Heart left ventricle (tissue), 16 donors: ENCODE results near the gene UGT1A9. TPM values are rescaled to one million over a fixed set of nuclear protein-coding genes. Genes with fewer than 3 reads are reported as not detected.

Experiments used
- ATAC-seq, 4 donors: fragments of 200-7000 bp; cut with Tn5 transposase; one replicate each; pipeline ENCODE4 v1.9.1; 2020 to 2022; ENCODE audit warnings: moderate library complexity in 4 of 4, mild to moderate bottlenecking in 3 of 4, moderate number of reproducible peaks in 1 of 4
- DNase-seq, 5 donors: peaks; one replicate each; pipeline ENCODE4 v3.0.0-alpha.2; 2020
- H3K27ac ChIP-seq, 12 donors: fragments of 200-600 bp; sonication (generic) in 4 of 12; one replicate each; pipeline versions ENCODE4 v1.5.0 to v1.8.0; 2016 to 2022; ENCODE audit warnings: mild to moderate bottlenecking in 2 of 12
- H3K27me3 ChIP-seq, 9 donors: fragments of 200-600 bp; sonication (generic) in 2 of 9; one replicate each; pipeline versions ENCODE4 v1.5.1 to v1.8.0; 2016 to 2022; ENCODE audit warnings: mild to moderate bottlenecking in 3 of 9
- H3K36me3 ChIP-seq, 9 donors: fragments of 200-600 bp; sonication (generic) in 2 of 9; one replicate each; pipeline versions ENCODE4 v1.5.0 to v1.8.0; 2018 to 2022; ENCODE audit warnings: mild to moderate bottlenecking in 2 of 9
- H3K4me1 ChIP-seq, 12 donors: fragments of 200-600 bp; sonication (generic) in 4 of 12; one replicate each; pipeline versions ENCODE4 v1.5.0 to v1.8.0; 2016 to 2022; ENCODE audit warnings: mild to moderate bottlenecking in 3 of 12
- H3K4me3 ChIP-seq, 12 donors: fragments of 200-600 bp; sonication (generic) in 4 of 12; one replicate each; pipeline versions ENCODE4 v1.5.0 to v1.8.0; 2017 to 2022; ENCODE audit warnings: mild to moderate bottlenecking in 9 of 12, moderate library complexity in 4 of 12
- H3K9me3 ChIP-seq, 12 donors: fragments of 200-600 bp; sonication (generic) in 4 of 12; one replicate each; pipeline versions ENCODE4 v1.5.0 to v1.8.0; 2016 to 2022; ENCODE audit warnings: mild to moderate bottlenecking in 1 of 12
- POLR2A ChIP-seq, 2 donors: fragments of 450-650 bp; IDR thresholded peaks; one replicate each; pipeline ENCODE4 v1.6.1; 2017; ENCODE audit warnings: antibody characterized with exemption in 2 of 2, mild to moderate bottlenecking in 2 of 2, moderate library complexity in 2 of 2
- WGBS, 4 donors: extraction: QIAGEN DNeasy Blood & Tissue Kit in 2 of 4; methylation state at CpG; one replicate each; pipeline versions ENCODE4 v1.1.5 to v1.1.7; 2013 to 2018; 5-methylcytosine and 5-hydroxymethylcytosine counted together
- intact Hi-C, 10 donors: fragments of 100-400 bp; cut with DNase I; formaldehyde crosslinking; loops; one replicate each; pipeline versions ENCODE4 v1.11.1 to v1.14.2; 2022
- polyA plus RNA-seq, 2 donors: library from polyadenylated mRNA; stranded (reverse); fragments of 200-250 nt; gene quantifications; one replicate each; pipeline ENCODE4 v1.2.3, GENCODE V29; 2013
- total RNA-seq, 9 donors: library from RNA; depleted of rRNA in 2 of 9; stranded (reverse); fragments of >200 nt in 2 of 9; fragmentation: NEBNext Ultra II Directional in 3 of 9; extraction: Animal tissue kit (Norgen Biotek cat#: 25700) in 3 of 9; gene quantifications; one replicate each; pipeline versions ENCODE4 v1.1.0 to v1.2.4, GENCODE V29; 2016 to 2023
- TF ChIP-seq, protein P1 (sequence below), 12 donors: fragments of 200-600 bp; sonication (generic) in 4 of 12; IDR thresholded peaks; one replicate each; pipeline versions ENCODE4 v1.5.0 to v1.8.0; 2018 to 2022; ENCODE audit warnings: antibody characterized with exemption in 12 of 12, mild to moderate bottlenecking in 5 of 12
- donor health status: ischemic (EF 13 %, LVEDD 7.1; RV severe dilation, severe dysfunction).
- donor health status: healthy with polysubstance abuse.
- donor health status: DM: no; HTN: yes; CAD: no.
- donor health status: DM: no; HTN: no; CAD: no.
- donor health status: ischemic (EF 25% LVEDD 6.9; RV normal size, moderate dysfunction).
- donor health status: ischemic (EF 25% LVEDD 5.7; RV mildly dilated, moderate dysfunction).
- donor health status: healthy.
- donor health status: DM: yes; HTN: yes; CAD: no.
- donor health status: ischemic (EF 35%, LVEDD 5.7; RV mildly dilated, moderate dysfunction).
- donor health status: nonischemic (EF 11% LVEDD 7.7; RV severe dilation, severe dysfunction).
- donor health status: DM: yes; HTN: yes; CAD: no.
- donor health status: PGD.
- donor health status: ischemic (EF 29% LVEDD 5.4; RV normal size, mild dysfunction).
- donor health status: nonischemic (EF 23%, LVEDD 6.1; RV moderate dilation, normal function).

UGT1A9 gene
- total and polyA plus RNA-seq, 11 donors: not detected

DNA sequence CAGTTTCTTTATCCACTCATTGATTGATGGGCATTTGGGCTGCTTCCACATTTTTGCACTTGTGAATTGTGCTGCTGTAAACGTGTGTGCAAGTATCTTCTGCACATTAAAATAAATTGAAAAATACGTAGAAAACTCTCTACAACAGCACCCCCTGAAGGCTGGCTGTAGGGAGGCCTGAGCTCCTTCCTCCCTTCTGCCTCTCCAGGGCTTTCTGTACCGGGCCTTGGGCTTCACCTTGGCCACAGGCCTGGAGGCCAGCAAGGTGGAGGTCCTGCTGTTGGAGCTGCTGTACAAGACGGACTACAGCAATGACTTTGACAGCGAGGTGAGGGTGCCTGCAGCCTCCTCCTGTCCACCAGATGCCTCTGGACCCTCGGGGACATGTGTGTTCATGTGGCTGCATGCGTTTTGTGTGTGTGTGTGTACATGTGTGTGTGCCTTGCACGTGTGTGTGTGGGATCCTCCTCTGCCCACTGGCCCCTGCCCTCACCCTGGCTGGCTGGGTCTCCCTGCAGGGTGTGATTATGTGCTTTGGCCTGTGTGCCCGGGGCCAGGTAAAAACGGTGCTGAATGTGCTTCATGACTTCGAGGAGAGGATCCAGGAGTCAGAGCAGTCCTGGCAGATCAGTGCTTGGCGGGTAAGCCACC is 135.6 kb downstream of the UGT1A9 start:
- no peaks in the 10 kb centered on the region for H3K9me3 ChIP-seq
- ATAC-seq: no peak
- H3K4me3 ChIP-seq: no peak overlapping the region
- intact Hi-C loops: no loop called here
- 67 to 76% (median 73%) methylated on average over 9 to 12 of the region's 12 CpGs for WGBS, 4 donors
- H3K27me3 ChIP-seq: peaks cover 0 to 12% (median 0%) of the 10 kb centered on the region in 9 donors
- no peaks in the 10 kb centered on the region for H3K36me3 ChIP-seq
- H3K27ac ChIP-seq: no peak overlapping the region
- no peaks in the 10 kb centered on the region for H3K4me1 ChIP-seq
- TF ChIP-seq POLR2A (IDR thresholded peaks at IDR 0.05): no peak
- TF ChIP-seq, protein P1, sequence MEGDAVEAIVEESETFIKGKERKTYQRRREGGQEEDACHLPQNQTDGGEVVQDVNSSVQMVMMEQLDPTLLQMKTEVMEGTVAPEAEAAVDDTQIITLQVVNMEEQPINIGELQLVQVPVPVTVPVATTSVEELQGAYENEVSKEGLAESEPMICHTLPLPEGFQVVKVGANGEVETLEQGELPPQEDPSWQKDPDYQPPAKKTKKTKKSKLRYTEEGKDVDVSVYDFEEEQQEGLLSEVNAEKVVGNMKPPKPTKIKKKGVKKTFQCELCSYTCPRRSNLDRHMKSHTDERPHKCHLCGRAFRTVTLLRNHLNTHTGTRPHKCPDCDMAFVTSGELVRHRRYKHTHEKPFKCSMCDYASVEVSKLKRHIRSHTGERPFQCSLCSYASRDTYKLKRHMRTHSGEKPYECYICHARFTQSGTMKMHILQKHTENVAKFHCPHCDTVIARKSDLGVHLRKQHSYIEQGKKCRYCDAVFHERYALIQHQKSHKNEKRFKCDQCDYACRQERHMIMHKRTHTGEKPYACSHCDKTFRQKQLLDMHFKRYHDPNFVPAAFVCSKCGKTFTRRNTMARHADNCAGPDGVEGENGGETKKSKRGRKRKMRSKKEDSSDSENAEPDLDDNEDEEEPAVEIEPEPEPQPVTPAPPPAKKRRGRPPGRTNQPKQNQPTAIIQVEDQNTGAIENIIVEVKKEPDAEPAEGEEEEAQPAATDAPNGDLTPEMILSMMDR (IDR thresholded peaks at IDR 0.05): no peak
- peak in 1 of 5 donors; percentile 10 for DNase-seq

DNA sequence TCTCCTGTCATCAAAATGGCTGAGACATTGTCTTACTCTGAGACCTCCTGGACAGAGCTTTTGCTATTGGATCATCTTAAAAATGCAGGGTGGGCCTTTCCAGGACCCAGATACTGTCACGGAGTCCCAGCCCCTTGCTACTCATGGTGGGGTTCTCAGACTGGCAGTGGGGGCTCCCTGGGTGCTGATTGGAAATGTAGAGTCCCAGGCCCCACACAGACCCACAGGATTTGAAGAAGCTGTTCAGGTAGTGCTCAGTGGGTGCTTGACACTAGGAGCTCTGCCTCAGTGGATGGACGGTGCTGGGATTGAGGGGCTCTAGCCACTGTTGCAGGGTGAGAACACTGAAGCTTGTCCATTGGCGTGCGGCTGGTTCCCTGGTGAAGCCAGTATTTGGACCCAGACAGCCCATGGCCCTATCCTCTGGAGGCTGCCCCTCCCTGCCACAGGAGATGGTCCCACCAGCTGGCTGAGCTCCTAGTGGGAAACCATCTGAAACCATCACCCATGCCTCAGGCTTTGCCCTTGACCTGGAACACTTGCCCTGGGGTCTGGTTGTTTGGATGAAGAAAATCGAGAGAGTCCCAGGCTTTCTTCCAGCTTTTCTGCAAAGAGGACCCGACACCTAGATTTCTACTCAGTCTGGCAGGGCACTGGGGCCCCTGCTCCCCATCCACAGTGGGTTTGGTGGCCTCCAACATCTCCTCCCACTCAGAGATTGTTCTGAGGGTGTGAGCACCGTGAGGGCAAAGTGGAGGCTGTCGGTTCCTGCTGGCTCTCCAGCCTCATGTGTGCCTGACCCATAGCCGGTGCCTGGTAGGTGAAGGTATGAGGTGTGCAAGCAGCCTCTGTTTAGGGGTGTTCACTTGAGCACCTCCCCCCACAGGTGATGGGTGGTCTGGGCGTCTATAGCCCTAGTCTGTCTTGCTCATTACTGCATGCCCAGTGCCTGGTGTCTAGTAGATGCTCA is 136.6 kb downstream of the UGT1A9 start:
- 69 to 81% (median 71%) methylated on average over 6 to 10 of the region's 10 CpGs for WGBS, 4 donors
- Histone ChIP-seq H3K36me3 (no peaks in the 10 kb centered on the region), H3K4me3 (no peak overlapping the region), H3K27me3 (peaks cover 0 to 12% (median 0%) of the 10 kb centered on the region in 9 donors), H3K9me3 (no peaks in the 10 kb centered on the region), H3K27ac (no peak overlapping the region), H3K4me1 (no peaks in the 10 kb centered on the region)
- peak in 1 of 5 donors; percentile 7 for DNase-seq
- TF ChIP-seq POLR2A (IDR thresholded peaks at IDR 0.05): no peak
- TF ChIP-seq, protein P1 (IDR thresholded peaks at IDR 0.05): no peak
- intact Hi-C loops: no loop called here
- no peak for ATAC-seq

DNA sequence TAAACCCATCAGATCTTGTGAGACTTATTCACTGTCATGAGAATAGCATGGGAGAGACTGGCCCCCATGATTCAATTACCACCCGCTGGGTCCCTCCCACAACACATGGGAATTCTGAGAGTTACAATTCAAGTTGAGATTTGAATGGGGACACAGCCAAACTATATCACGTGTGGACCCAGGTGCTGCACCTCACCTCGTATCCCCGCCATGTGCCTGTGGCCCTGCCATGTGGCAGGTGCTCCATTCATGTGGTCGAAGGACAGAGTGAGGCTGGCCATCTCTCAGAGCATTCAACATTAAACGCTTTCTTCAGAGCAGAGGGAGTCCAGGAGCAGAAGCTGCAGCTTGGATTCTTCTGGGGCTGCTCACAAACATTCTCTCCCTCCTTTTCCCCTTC is 138.7 kb downstream of the UGT1A9 start:
- ATAC-seq: no peak

More for the DNA sequence above, 138.7 kb downstream of the UGT1A9 start:
- no peaks in the 10 kb centered on the region for H3K4me1 ChIP-seq
- TF ChIP-seq POLR2A (IDR thresholded peaks at IDR 0.05): no peak
- TF ChIP-seq, protein P1 (IDR thresholded peaks at IDR 0.05): no peak
- 86 to 89% (median 87%) methylated on average over 6 of the region's 6 CpGs for WGBS, 4 donors
- intact Hi-C loops: no loop called here
- H3K36me3 ChIP-seq: no peaks in the 10 kb centered on the region
- no peak overlapping the region for H3K4me3 ChIP-seq
- no peaks in the 10 kb centered on the region for H3K9me3 ChIP-seq
- H3K27me3 ChIP-seq: peaks cover 0 to 12% (median 0%) of the 10 kb centered on the region in 9 donors
- no peak overlapping the region for H3K27ac ChIP-seq
- peak in 1 of 5 donors; percentile 3 for DNase-seq
